ENCODE measurements around the gene RETREG2.

- TF ChIP-seq EZH2 (IDR thresholded peaks at IDR 0.05; ENCODE audit: insufficient read depth, poor library complexity, severe bottlenecking), result no peak
- no peak for TF ChIP-seq EZH2phosphoT487 (IDR thresholded peaks at IDR 0.05; ENCODE audit: insufficient read depth, low read depth)
These were observed 19.5 kb upstream of the RETREG2 start for GRCh38 chr2:219158586-219158985.

All from GM23248 (cell line).